ENCODE data around the gene PIK3R2. TPM values are rescaled to one million over a fixed set of nuclear protein-coding genes. Genes with fewer than 3 reads are reported as not detected.

Gene PIK3R2
- total and polyA plus RNA-seq, 2 donors, result 6.5 to 15.1 TPM

DNA sequence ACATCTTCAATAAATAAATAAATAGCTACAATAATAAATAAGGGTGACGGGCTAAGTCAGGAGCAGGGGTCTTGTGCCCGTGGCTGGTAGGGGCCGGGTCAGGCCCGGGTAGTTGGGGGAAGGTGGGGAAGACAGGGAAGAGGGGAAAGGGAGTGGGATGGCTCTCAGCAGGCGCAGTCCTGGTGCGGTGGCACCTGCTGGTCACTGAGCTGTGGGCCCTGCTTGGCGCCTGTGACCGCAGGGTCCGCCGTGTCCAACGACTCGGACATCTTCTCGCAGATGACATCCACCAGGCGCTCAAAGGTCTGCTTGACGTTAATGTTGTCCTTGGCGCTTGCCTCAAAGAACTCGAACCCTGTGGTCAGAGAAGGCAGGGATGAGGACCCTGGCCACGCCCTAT, 44.3 kb downstream of the PIK3R2 start:
- peaks cover 0 to 5% of the 10 kb centered on the region in 2 donors for H3K9me3 ChIP-seq (ENCODE audit: control insufficient read depth in 2 of 2, insufficient read depth in 1 of 2, low read length in 1 of 2)
- H3K4me3 ChIP-seq (ENCODE audit: low read length in 2 of 2), result no peak overlapping the region
- peaks cover 12 to 20% of the 10 kb centered on the region in 2 donors for H3K4me1 ChIP-seq (ENCODE audit: control insufficient read depth in 2 of 2, insufficient read depth in 2 of 2, low read length in 2 of 2)
- 97% methylated on average over 18 of the region's 18 CpGs for WGBS
- H3K36me3 ChIP-seq (ENCODE audit: control insufficient read depth in 2 of 2, insufficient read depth in 2 of 2, low read length in 1 of 2), result peaks cover 11 to 18% of the 10 kb centered on the region in 2 donors
- H3K27ac ChIP-seq (ENCODE audit: low read depth in 1 of 2, low read length in 1 of 2), result no peak overlapping the region
- H3K27me3 ChIP-seq (ENCODE audit: control insufficient read depth in 2 of 2, insufficient read depth in 1 of 2, low read length in 1 of 2), result peaks cover 0 to 2% of the 10 kb centered on the region in 2 donors
- DNase-seq (ENCODE audit: low read depth in 6 of 9, low spot score in 9 of 9), result no peak

- no peak overlapping the region for H3K27ac ChIP-seq (ENCODE audit: low read depth in 1 of 2, low read length in 1 of 2)
- peaks cover 0 to 8% of the 10 kb centered on the region in 2 donors for H3K9me3 ChIP-seq (ENCODE audit: control insufficient read depth in 2 of 2, insufficient read depth in 1 of 2, low read length in 1 of 2)
- H3K36me3 ChIP-seq (ENCODE audit: control insufficient read depth in 2 of 2, insufficient read depth in 2 of 2, low read length in 1 of 2), result peaks cover 11 to 18% of the 10 kb centered on the region in 2 donors
- peaks cover 0 to 8% of the 10 kb centered on the region in 2 donors for H3K27me3 ChIP-seq (ENCODE audit: control insufficient read depth in 2 of 2, insufficient read depth in 1 of 2, low read length in 1 of 2)
- WGBS, result 84% methylated on average over 6 of the region's 6 CpGs
- no peak for DNase-seq (ENCODE audit: low read depth in 6 of 9, low spot score in 9 of 9)
- H3K4me1 ChIP-seq (ENCODE audit: control insufficient read depth in 2 of 2, insufficient read depth in 2 of 2, low read length in 2 of 2), result peaks cover 14 to 22% of the 10 kb centered on the region in 2 donors
- H3K4me3 ChIP-seq (ENCODE audit: low read length in 2 of 2), result no peak overlapping the region
Measured at GRCh38 chr19:18197941-18198340, 45.0 kb downstream of the PIK3R2 start.

DNA sequence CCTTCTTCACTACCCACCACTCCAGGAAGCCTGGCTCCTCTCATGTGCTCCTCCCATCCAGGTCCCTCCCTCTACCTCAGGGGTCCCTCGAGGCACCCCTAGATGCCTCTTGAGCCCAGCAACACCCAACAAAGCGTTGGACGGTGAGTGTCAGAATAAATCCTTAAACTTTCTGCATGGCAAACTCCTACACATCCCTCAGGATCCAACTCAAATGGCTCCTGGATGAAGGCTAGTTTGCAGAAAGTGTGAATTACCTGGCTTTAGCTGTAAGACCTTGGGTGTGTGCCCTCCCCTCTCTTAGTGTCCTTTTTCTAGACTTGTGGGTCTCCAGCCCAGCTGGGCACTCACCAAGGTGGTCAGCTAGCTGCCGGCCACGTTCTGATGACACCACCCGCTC, 45.4 kb downstream of the PIK3R2 start:
- Histone ChIP-seq H3K9me3 (ENCODE audit: control insufficient read depth in 2 of 2, insufficient read depth in 1 of 2, low read length in 1 of 2) (peaks cover 0 to 9% of the 10 kb centered on the region in 2 donors), H3K27ac (ENCODE audit: low read depth in 1 of 2, low read length in 1 of 2) (no peak overlapping the region), H3K4me1 (ENCODE audit: control insufficient read depth in 2 of 2, insufficient read depth in 2 of 2, low read length in 2 of 2) (peaks cover 18 to 26% of the 10 kb centered on the region in 2 donors), H3K36me3 (ENCODE audit: control insufficient read depth in 2 of 2, insufficient read depth in 2 of 2, low read length in 1 of 2) (peaks cover 11 to 18% of the 10 kb centered on the region in 2 donors), H3K4me3 (ENCODE audit: low read length in 2 of 2) (no peak overlapping the region), H3K27me3 (ENCODE audit: control insufficient read depth in 2 of 2, insufficient read depth in 1 of 2, low read length in 1 of 2) (peaks cover 0 to 12% of the 10 kb centered on the region in 2 donors)
- no peak for DNase-seq (ENCODE audit: low read depth in 6 of 9, low spot score in 9 of 9)
- 97% methylated on average over 6 of the region's 6 CpGs for WGBS

GRCh38 chr19:18202397-18202777, 49.4 kb downstream of the PIK3R2 start:
- Histone ChIP-seq H3K36me3 (ENCODE audit: control insufficient read depth in 2 of 2, insufficient read depth in 2 of 2, low read length in 1 of 2) (peaks cover 2 to 6% of the 10 kb centered on the region in 2 donors), H3K4me1 (ENCODE audit: control insufficient read depth in 2 of 2, insufficient read depth in 2 of 2, low read length in 2 of 2) (peaks cover 16 to 29% of the 10 kb centered on the region in 2 donors), H3K4me3 (ENCODE audit: low read length in 2 of 2) (no peak overlapping the region), H3K9me3 (ENCODE audit: control insufficient read depth in 2 of 2, insufficient read depth in 1 of 2, low read length in 1 of 2) (peaks cover 0 to 4% of the 10 kb centered on the region in 2 donors), H3K27me3 (ENCODE audit: control insufficient read depth in 2 of 2, insufficient read depth in 1 of 2, low read length in 1 of 2) (peaks cover 2 to 35% of the 10 kb centered on the region in 2 donors), H3K27ac (ENCODE audit: low read depth in 1 of 2, low read length in 1 of 2) (no peak overlapping the region)
- 95% methylated on average over 24 of the region's 24 CpGs for WGBS
- no peak for DNase-seq (ENCODE audit: low read depth in 6 of 9, low spot score in 9 of 9)

GRCh38 chr19:18202778-18203407, 49.9 kb downstream of the PIK3R2 start:
- peak in 2 of 9 donors; percentile 21 to 38 for DNase-seq (ENCODE audit: low read depth in 6 of 9, low spot score in 9 of 9)
- peaks cover 2 to 5% of the 10 kb centered on the region in 2 donors for H3K36me3 ChIP-seq (ENCODE audit: control insufficient read depth in 2 of 2, insufficient read depth in 2 of 2, low read length in 1 of 2)
- H3K4me1 ChIP-seq (ENCODE audit: control insufficient read depth in 2 of 2, insufficient read depth in 2 of 2, low read length in 2 of 2), result peaks cover 16 to 29% of the 10 kb centered on the region in 2 donors
- H3K27ac ChIP-seq (ENCODE audit: low read depth in 1 of 2, low read length in 1 of 2), result no peak overlapping the region
- H3K9me3 ChIP-seq (ENCODE audit: control insufficient read depth in 2 of 2, insufficient read depth in 1 of 2, low read length in 1 of 2), result peaks cover 0 to 4% of the 10 kb centered on the region in 2 donors
- peaks cover 2 to 35% of the 10 kb centered on the region in 2 donors for H3K27me3 ChIP-seq (ENCODE audit: control insufficient read depth in 2 of 2, insufficient read depth in 1 of 2, low read length in 1 of 2)
- peak overlapping the region; percentile 57 to 68 for H3K4me3 ChIP-seq (ENCODE audit: low read length in 2 of 2)
- 7% methylated on average over 32 of the region's 32 CpGs for WGBS

GRCh38 chr19:18203408-18203862, 50.5 kb downstream of the PIK3R2 start:
- 1% methylated on average over 38 of the region's 38 CpGs for WGBS
- Histone ChIP-seq H3K4me3 (ENCODE audit: low read length in 2 of 2) (peak overlapping the region; percentile 57 to 68), H3K27me3 (ENCODE audit: control insufficient read depth in 2 of 2, insufficient read depth in 1 of 2, low read length in 1 of 2) (peaks cover 3 to 40% of the 10 kb centered on the region in 2 donors), H3K9me3 (ENCODE audit: control insufficient read depth in 2 of 2, insufficient read depth in 1 of 2, low read length in 1 of 2) (peaks cover 0 to 4% of the 10 kb centered on the region in 2 donors), H3K4me1 (ENCODE audit: control insufficient read depth in 2 of 2, insufficient read depth in 2 of 2, low read length in 2 of 2) (peaks cover 16 to 29% of the 10 kb centered on the region in 2 donors), H3K36me3 (ENCODE audit: control insufficient read depth in 2 of 2, insufficient read depth in 2 of 2, low read length in 1 of 2) (peaks cover under 1 to 2% of the 10 kb centered on the region in 2 donors), H3K27ac (ENCODE audit: low read depth in 1 of 2, low read length in 1 of 2) (peak overlapping the region; percentile 71 to 80)
- DNase-seq (ENCODE audit: low read depth in 6 of 9, low spot score in 9 of 9), result peak in 3 of 9 donors; percentile 25 to 60 (median 46)

- H3K4me1 ChIP-seq (ENCODE audit: control insufficient read depth in 2 of 2, insufficient read depth in 2 of 2, low read length in 2 of 2), result peaks cover 16 to 29% of the 10 kb centered on the region in 2 donors
- peaks cover 0 to 4% of the 10 kb centered on the region in 2 donors for H3K9me3 ChIP-seq (ENCODE audit: control insufficient read depth in 2 of 2, insufficient read depth in 1 of 2, low read length in 1 of 2)
- under 1% methylated on average over 50 of the region's 50 CpGs for WGBS
- H3K36me3 ChIP-seq (ENCODE audit: control insufficient read depth in 2 of 2, insufficient read depth in 2 of 2, low read length in 1 of 2), result no peaks in the 10 kb centered on the region
- peak within 1 kb of the TSS; percentile 57 to 68 for H3K4me3 ChIP-seq (ENCODE audit: low read length in 2 of 2)
- DNase-seq (ENCODE audit: low read depth in 6 of 9, low spot score in 9 of 9), result peak; percentile 99 to 100 (median 100)
- H3K27me3 ChIP-seq (ENCODE audit: control insufficient read depth in 2 of 2, insufficient read depth in 1 of 2, low read length in 1 of 2), result peaks cover 4 to 45% of the 10 kb centered on the region in 2 donors
- H3K27ac ChIP-seq (ENCODE audit: low read depth in 1 of 2, low read length in 1 of 2), result peak within 1 kb of the TSS; percentile 86 to 91
Measured at GRCh38 chr19:18203863-18204393, 51.0 kb downstream of the PIK3R2 start, which contains the start of gene RAB3A. Gene RAB3A, minus strand, starts transcription at chr19:18204042. Its CDS starts 1,302 bp downstream, at chr19:18202740.

DNA sequence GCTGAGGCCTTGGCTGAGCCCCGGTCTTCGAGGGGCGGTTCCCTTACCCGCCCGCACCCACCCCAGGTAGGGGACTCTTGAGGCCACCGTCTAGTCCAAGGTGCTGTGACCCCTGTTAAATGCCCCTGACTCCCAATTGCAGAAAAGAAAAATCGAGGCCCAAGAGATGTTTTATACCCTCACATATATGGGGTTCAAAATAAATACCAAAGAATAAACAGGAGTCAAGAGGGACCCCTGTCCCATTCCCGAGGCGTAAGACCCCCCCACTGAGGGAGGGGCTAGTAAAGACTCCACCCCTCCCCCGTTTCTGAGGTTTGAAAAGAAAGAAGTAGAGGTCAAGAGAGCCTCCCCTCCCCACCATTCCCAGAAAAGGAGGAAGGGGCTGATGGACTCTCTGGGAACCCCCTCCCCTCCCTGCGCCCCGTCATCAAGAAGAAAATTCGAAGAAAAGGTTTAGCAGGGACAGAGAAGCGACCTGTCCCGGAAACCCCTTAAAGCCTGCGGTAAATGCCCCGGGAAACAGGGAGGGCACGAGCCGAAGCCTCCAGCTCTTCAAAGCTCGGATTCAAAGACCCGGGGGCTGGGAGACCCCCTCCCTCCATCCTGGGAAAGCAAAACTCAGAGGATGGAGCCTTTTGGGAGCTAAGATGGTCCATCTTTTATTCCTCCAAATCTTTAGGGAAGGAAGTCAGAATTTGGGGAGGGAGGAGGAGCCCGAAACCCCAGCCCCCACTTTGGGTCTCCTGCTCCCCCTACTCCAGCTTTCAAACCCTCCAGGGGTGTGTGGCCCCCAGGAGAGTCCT, 51.6 kb downstream of the PIK3R2 start:
- peak in 3 of 9 donors; percentile 58 to 71 (median 59) for DNase-seq (ENCODE audit: low read depth in 6 of 9, low spot score in 9 of 9)
- under 1% methylated on average over 22 of the region's 22 CpGs for WGBS

More for the DNA sequence above, 51.6 kb downstream of the PIK3R2 start:
- Histone ChIP-seq H3K9me3 (ENCODE audit: control insufficient read depth in 2 of 2, insufficient read depth in 1 of 2, low read length in 1 of 2) (peaks cover 0 to 4% of the 10 kb centered on the region in 2 donors), H3K27ac (ENCODE audit: low read depth in 1 of 2, low read length in 1 of 2) (peak overlapping the region; percentile 86 to 91), H3K4me1 (ENCODE audit: control insufficient read depth in 2 of 2, insufficient read depth in 2 of 2, low read length in 2 of 2) (peaks cover 16 to 29% of the 10 kb centered on the region in 2 donors), H3K36me3 (ENCODE audit: control insufficient read depth in 2 of 2, insufficient read depth in 2 of 2, low read length in 1 of 2) (no peaks in the 10 kb centered on the region), H3K27me3 (ENCODE audit: control insufficient read depth in 2 of 2, insufficient read depth in 1 of 2, low read length in 1 of 2) (peaks cover 4 to 46% of the 10 kb centered on the region in 2 donors), H3K4me3 (ENCODE audit: low read length in 2 of 2) (peak overlapping the region; percentile 46 to 56)

Measured in thymus (tissue), 11 donors.